ENCODE data around the gene PIK3R4. TPM values are rescaled to one million over a fixed set of nuclear protein-coding genes. Genes with fewer than 3 reads are reported as not detected.

The PIK3R4 gene
- total RNA-seq, 1 donor = 41.5 TPM

DNA sequence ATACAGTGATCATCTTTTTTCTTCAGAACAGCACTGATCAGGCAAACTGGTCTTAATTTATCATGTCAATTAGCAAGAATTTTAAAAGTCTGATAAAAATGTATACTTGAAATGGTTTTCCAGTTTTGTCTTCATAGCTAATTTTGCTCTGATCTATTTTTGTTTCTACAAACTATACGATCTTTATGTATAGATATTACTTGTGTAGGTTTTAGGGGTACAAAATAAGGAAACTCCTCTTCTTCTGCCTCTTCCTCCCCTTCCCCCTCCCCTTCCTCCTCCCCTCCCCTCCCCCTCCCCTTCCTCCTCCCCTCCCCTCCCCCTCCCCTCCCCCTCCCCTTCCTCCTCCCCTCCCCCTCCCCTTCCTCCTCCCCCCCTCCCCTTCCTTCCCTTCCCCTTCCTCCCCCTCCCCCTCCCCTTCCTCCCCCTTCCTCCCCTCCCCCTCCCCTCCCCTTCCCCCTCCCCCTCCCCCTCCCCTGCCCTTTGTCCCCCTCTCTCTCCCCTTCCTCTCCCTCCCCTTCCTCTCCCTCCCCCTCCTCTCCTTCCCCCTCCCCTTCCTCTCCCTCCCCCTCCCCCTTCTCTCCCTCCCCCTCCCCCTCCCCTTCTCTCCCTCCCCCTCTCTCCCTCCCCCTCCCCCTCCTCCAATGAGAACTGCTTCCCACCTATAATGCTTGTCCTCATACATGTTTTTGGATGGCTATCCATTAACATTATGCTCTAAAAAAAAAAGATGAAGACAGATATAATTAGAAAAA lies 110.0 kb downstream of the PIK3R4 start:
- H3K4me3 ChIP-seq (ENCODE audit: low read depth, low read length) = no peak overlapping the region
- no peak for DNase-seq (ENCODE audit: low read depth)
- TF ChIP-seq, protein P1, sequence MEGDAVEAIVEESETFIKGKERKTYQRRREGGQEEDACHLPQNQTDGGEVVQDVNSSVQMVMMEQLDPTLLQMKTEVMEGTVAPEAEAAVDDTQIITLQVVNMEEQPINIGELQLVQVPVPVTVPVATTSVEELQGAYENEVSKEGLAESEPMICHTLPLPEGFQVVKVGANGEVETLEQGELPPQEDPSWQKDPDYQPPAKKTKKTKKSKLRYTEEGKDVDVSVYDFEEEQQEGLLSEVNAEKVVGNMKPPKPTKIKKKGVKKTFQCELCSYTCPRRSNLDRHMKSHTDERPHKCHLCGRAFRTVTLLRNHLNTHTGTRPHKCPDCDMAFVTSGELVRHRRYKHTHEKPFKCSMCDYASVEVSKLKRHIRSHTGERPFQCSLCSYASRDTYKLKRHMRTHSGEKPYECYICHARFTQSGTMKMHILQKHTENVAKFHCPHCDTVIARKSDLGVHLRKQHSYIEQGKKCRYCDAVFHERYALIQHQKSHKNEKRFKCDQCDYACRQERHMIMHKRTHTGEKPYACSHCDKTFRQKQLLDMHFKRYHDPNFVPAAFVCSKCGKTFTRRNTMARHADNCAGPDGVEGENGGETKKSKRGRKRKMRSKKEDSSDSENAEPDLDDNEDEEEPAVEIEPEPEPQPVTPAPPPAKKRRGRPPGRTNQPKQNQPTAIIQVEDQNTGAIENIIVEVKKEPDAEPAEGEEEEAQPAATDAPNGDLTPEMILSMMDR (IDR thresholded peaks at IDR 0.05; ENCODE audit: insufficient read depth, low read depth, low read length) = no peak

DNA sequence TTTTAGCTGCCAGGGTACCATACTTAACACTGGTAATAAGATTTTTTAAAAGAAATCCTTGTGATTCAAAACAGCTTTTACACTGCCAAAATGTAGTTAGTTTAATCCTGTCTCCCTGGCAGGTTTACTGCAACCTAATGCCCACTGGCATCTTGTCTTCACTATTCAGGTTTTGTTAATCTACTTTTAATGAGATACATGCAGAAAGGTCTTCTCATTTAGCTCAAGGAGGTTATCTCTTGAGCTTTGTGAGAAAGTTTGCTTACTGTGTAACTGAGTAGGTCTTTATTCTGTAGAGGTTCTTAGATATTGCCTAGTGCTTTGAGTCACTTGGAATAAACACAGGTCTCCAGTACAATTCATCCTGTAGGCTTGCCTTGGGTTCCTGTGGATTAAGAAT lies 110.7 kb downstream of the PIK3R4 start:
- TF ChIP-seq, protein P1 (IDR thresholded peaks at IDR 0.05; ENCODE audit: insufficient read depth, low read depth, low read length) = no peak
- H3K4me3 ChIP-seq (ENCODE audit: low read depth, low read length) = no peak overlapping the region
- DNase-seq (ENCODE audit: low read depth) = no peak

DNA sequence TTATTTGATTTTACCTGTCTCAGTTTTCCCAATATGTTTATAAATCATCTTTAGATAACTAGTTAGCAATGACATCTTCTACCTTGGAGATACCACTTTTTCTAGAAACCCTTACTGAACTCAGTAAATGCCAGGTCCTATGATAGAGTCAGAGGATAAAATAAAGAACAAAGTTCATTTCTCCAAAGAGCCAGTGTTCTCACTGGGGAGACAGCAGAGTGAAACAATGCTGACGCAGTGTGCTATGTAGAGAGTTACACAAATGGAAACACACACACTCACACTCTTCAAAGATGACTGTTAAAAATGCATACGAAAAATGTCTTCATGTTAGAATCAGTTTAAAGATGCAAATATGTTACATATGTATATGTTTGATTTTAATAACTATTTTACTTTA lies 111.3 kb downstream of the PIK3R4 start:
- no peak overlapping the region for H3K4me3 ChIP-seq (ENCODE audit: low read depth, low read length)
- TF ChIP-seq, protein P1 (IDR thresholded peaks at IDR 0.05; ENCODE audit: insufficient read depth, low read depth, low read length) = no peak
- DNase-seq (ENCODE audit: low read depth) = no peak

Other genes starting within 250 kb of the PIK3R4 start
- gene COL6A6, start 229.7 kb downstream of the PIK3R4 start, total RNA-seq = under 0.01 TPM in 1 of 2 replicates, not detected in the other
- 93.4 and 136 TPM in 2 replicates for gene ATP2C1, start 147.3 kb upstream of the PIK3R4 start, total RNA-seq